C4-2B (cell line): ENCODE data around the gene PET100.

Source experiments
- CTCF ChIP-seq: fragments of 450-650 bp; conservative IDR thresholded peaks from 2 replicates; pipeline ENCODE4 v1.5.1; 2017; ENCODE audit warnings: mild to moderate bottlenecking
- ZFX ChIP-seq: fragments of 450-650 bp; IDR thresholded peaks from 2 replicates; pipeline ENCODE4 v1.6.1; 2017

GRCh38 chr19:7625763-7626372 lies 3.7 kb upstream of the PET100 start:
- TF ChIP-seq CTCF (no peak), ZFX (no peak)
